Activated T-helper 1 cell treated with anti-CD3 and anti-CD28 coated beads, Interleukin-12 subunit alpha, Interleukin-12 subunit beta, Interleukin-2, Interleukin-4 antibody, amounts not matched to agents 30 ng/mL and 10 ng/mL and 1 ng/mL, durations not matched to agents 14 hours and 24 hours and 36 hours (primary cell): ENCODE measurements around the gene IL1RL2. TPM values are rescaled to one million over a fixed set of nuclear protein-coding genes. Genes with fewer than 3 reads are reported as not detected.

Source experiments
- total RNA-seq: library from RNA; stranded (reverse); gene quantifications from 2 replicates; pipeline ENCODE4 v1.2.3, GENCODE V29; 2022

The IL1RL2 gene
- total RNA-seq, 1 donor from 2014 or later, result 0.16 TPM

Other genes starting within 250 kb of the IL1RL2 start
- gene IL1R2, start 195.1 kb upstream of the IL1RL2 start, total RNA-seq, result 1.1 and 1.3 TPM in 2 replicates
- 1.5 and 2.4 TPM in 2 replicates for gene IL1R1, start 44.3 kb upstream of the IL1RL2 start, total RNA-seq
- 3.9 and 4.8 TPM in 2 replicates for gene IL1RL1, start 124.5 kb downstream of the IL1RL2 start, total RNA-seq
- gene IL18R1, start 168.8 kb downstream of the IL1RL2 start, total RNA-seq, result 57.8 and 61.3 TPM in 2 replicates
- 37.1 and 38.4 TPM in 2 replicates for gene IL18RAP, start 236.1 kb downstream of the IL1RL2 start, total RNA-seq